Neutrophil (primary cell): ENCODE data around the gene MED9.

ENCODE experiments used
- H3K27ac ChIP-seq: fragments of 200-600 bp; sonication (generic); 2 replicates; pipeline ENCODE4 v1.5.1; 2016; ENCODE audit warnings: mild to moderate bottlenecking, moderate library complexity
- H3K27me3 ChIP-seq: fragments of 200-600 bp; sonication (generic); 2 replicates; pipeline ENCODE4 v1.6.0; 2016; ENCODE audit warnings: mild to moderate bottlenecking
- H3K36me3 ChIP-seq: fragments of 200-600 bp; sonication (generic); 2 replicates; pipeline ENCODE4 v1.5.1; 2017
- H3K4me1 ChIP-seq, 2 experiments: fragments of 200-600 bp in 1 of 2; sonication (generic) in 1 of 2; 1 replicate in 1 of 2; 2 replicates in 1 of 2; pipeline versions ENCODE4 v1.5.1 to v1.6.1; 2013 to 2016; ENCODE audit warnings: low read depth in 1 of 2, low read length in 1 of 2, mild to moderate bottlenecking in 1 of 2, moderate library complexity in 1 of 2; ENCODE audit not compliant: control insufficient read depth in 1 of 2, insufficient read depth in 1 of 2
- H3K4me3 ChIP-seq, 2 experiments: fragments of 200-600 bp in 1 of 2; sonication (generic) in 1 of 2; 1 replicate in 1 of 2; 2 replicates in 1 of 2; pipeline ENCODE4 v1.5.1; 2013 to 2016; ENCODE audit warnings: low read depth in 1 of 2, low read length in 1 of 2, mild to moderate bottlenecking in 1 of 2, moderate library complexity in 1 of 2
- H3K9me3 ChIP-seq: fragments of 200-600 bp; sonication (generic); 2 replicates; pipeline ENCODE4 v1.5.1; 2016
- TF ChIP-seq, protein P1 (sequence below): fragments of 200-600 bp; sonication (generic); IDR thresholded peaks from 2 replicates; pipeline ENCODE4 v1.5.1; 2016; ENCODE audit warnings: antibody characterized with exemption

The MED9 gene

DNA sequence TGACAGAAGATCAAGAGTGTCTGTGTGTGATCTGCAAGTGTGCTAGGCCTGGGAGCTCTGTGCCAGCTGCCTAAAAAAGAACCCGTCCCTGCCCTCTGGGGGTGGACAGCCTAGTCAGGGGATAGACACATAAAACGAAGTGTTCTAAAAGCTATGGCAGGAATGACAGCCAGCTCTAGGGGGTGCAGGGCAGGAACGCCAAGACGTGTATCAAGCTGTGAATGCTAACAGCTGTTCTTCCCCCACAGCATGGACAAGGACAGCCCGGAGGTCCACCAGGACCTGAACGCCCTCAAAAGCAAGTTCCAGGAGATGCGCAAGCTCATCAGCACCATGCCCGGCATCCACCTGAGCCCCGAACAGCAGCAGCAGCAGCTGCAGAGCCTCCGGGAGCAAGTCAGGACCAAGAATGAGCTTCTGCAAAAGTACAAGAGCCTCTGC is 14.3 kb downstream of the MED9 start:
- TF ChIP-seq, protein P1, sequence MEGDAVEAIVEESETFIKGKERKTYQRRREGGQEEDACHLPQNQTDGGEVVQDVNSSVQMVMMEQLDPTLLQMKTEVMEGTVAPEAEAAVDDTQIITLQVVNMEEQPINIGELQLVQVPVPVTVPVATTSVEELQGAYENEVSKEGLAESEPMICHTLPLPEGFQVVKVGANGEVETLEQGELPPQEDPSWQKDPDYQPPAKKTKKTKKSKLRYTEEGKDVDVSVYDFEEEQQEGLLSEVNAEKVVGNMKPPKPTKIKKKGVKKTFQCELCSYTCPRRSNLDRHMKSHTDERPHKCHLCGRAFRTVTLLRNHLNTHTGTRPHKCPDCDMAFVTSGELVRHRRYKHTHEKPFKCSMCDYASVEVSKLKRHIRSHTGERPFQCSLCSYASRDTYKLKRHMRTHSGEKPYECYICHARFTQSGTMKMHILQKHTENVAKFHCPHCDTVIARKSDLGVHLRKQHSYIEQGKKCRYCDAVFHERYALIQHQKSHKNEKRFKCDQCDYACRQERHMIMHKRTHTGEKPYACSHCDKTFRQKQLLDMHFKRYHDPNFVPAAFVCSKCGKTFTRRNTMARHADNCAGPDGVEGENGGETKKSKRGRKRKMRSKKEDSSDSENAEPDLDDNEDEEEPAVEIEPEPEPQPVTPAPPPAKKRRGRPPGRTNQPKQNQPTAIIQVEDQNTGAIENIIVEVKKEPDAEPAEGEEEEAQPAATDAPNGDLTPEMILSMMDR, result no peak
- H3K36me3 ChIP-seq, result peaks cover 49% of the 10 kb centered on the region
- H3K4me3 ChIP-seq, result no peak overlapping the region

DNA sequence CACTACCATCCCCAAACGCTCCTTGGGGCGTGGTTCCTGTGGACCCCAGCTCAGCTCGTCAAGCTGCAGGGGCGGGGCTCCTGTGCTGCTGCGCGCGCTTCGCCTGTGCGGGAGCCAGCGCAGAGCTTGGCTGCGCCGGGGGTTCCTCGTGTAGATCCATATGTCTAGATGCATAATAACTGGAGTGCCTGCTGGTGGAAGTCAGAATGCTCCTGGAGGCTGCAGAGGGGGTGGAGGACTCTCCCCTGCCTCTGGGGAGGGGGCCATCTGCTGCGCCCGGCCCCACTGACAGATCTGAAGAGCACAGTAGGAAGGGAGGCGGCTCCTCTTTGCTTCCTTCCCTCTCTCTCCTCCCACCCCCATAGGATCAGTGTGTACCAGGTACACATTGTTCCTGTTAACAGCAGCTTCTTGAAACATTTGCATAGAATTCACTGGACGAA is 14.8 kb downstream of the MED9 start:
- Histone ChIP-seq H3K4me3 (no peak overlapping the region), H3K4me1 (peaks cover 14 to 22% of the 10 kb centered on the region in 2 experiments), H3K36me3 (peaks cover 47% of the 10 kb centered on the region), H3K9me3 (no peaks in the 10 kb centered on the region), H3K27ac (no peak overlapping the region), H3K27me3 (peaks cover 36% of the 10 kb centered on the region)
- TF ChIP-seq, protein P1, result no peak

More for the DNA sequence above, 14.3 kb downstream of the MED9 start:
- Histone ChIP-seq H3K4me1 (peaks cover 12 to 16% of the 10 kb centered on the region in 2 experiments), H3K9me3 (no peaks in the 10 kb centered on the region), H3K27me3 (peaks cover 30% of the 10 kb centered on the region), H3K27ac (no peak overlapping the region)

DNA sequence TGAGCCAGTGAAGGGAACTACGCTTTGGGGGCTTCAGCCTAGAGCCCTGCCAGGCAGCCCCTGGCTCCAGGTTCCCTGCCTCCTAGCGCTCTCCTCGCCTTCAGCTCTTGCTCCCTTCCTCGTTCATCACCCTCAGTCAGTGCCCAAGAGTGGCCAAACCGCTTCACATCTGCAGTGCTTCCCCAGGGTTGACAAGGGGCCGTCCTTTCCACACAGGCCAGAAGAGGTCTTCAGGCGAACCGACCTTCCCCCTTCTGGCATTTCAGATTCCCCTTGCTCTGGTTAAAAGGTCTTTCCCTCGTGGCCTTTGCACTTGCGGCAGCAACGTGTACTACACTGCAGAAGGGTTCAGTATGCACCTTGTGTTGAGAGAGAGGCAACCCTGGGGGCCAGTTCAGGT is 15.3 kb downstream of the MED9 start:
- H3K9me3 ChIP-seq, result no peaks in the 10 kb centered on the region
- TF ChIP-seq, protein P1, result no peak
- H3K4me1 ChIP-seq, result peaks cover 16 to 27% of the 10 kb centered on the region in 2 experiments
- H3K27me3 ChIP-seq, result peaks cover 41% of the 10 kb centered on the region
- H3K27ac ChIP-seq, result no peak overlapping the region
- H3K4me3 ChIP-seq, result no peak overlapping the region
- peaks cover 44% of the 10 kb centered on the region for H3K36me3 ChIP-seq

DNA sequence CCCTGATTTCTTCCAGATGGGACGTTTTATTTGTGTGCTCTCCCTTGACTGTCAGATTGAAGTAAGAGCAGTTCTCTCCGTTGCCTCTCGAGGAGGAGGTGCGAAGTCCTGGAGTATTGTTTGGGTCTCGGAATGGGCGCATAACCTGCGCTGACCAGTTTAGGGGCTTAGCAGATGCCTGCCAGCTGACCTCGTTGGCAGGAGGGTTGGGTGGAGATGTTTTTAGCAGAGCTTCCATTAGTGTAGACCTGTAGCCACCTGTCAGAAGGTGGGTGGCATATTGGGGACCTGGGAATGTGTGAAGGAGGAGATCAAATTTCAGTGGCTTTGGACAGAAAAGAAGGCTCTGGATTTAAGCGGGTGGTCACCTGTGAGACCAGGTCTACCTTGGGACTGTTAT is 15.8 kb downstream of the MED9 start:
- Histone ChIP-seq H3K27me3 (peaks cover 46% of the 10 kb centered on the region), H3K27ac (no peak overlapping the region), H3K4me3 (no peak overlapping the region), H3K9me3 (no peaks in the 10 kb centered on the region), H3K36me3 (peaks cover 40% of the 10 kb centered on the region), H3K4me1 (peaks cover 18 to 27% of the 10 kb centered on the region in 2 experiments)
- TF ChIP-seq, protein P1, result no peak

DNA sequence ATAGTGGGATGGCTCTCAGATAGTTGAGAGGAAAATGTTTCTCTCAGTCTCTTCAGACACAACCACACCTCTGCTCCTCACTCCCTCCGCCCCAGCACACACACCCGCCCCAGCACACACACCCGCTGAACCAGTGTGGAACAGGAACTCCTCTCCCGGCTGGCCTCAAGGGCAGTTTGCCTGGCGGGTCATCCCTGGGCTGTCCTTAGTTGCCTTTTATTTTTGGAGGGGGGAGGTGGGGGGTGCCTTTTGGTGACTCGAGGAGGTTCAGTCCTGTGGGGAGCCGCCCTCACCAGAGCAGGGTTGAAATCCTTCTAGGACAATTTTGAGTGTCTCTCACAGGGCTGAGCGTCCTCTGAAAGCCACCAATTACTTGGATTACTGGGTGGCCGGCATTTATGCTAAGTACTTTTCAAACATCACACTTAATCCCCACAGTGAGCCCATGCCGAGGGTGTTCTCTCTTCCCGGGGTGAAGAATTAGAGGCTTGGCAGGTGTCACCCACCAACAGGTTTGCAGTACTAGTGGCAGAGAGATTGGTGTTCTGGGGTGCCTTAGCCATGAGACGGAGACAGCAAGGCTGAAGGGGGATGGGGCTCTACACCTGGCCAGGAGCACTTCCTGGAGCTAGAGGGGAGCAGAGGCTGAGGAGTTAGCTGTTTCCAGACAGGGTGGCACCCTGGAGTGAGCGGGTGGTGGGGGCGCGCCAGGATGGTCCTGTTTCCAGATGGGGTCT is 16.6 kb downstream of the MED9 start:
- Histone ChIP-seq H3K36me3 (peaks cover 31% of the 10 kb centered on the region), H3K4me3 (no peak overlapping the region), H3K4me1 (peaks cover 18 to 27% of the 10 kb centered on the region in 2 experiments), H3K9me3 (no peaks in the 10 kb centered on the region), H3K27me3 (peaks cover 54% of the 10 kb centered on the region), H3K27ac (no peak overlapping the region)
- TF ChIP-seq, protein P1, result no peak
